Peyer's patch (tissue), 4 donors: ENCODE measurements around the gene ARF1. TPM values are rescaled to one million over a fixed set of nuclear protein-coding genes. Genes with fewer than 3 reads are reported as not detected.
"Not testable (repeated sequence)": the region's sequence is repeated elsewhere in the genome, so short reads cannot be mapped to it uniquely, and the experiment has no call there.

Source experiments
- DNase-seq, 3 donors: peaks; one replicate each; pipeline ENCODE4 v3.0.0-alpha.2; 2017 to 2019
- H3K27ac ChIP-seq, 4 donors: fragments of 200-600 bp; sonication (generic); one replicate each; pipeline ENCODE4 v1.5.1; 2016 to 2019
- H3K27me3 ChIP-seq, 2 donors: fragments of 200-600 bp; sonication (generic); one replicate each; pipeline ENCODE4 v1.5.1; 2019
- H3K36me3 ChIP-seq, 3 donors: fragments of 200-600 bp; sonication (generic); one replicate each; pipeline ENCODE4 v1.5.1; 2016 to 2019
- H3K4me1 ChIP-seq, 4 donors: fragments of 200-600 bp; sonication (generic); one replicate each; pipeline ENCODE4 v1.5.1; 2016 to 2019
- H3K4me3 ChIP-seq, 4 donors: fragments of 200-600 bp; sonication (generic); 1 replicate in 3 of 4; 2 replicates in 1 of 4; pipeline ENCODE4 v1.5.1; 2016 to 2019; ENCODE audit warnings: mild to moderate bottlenecking in 1 of 4
- H3K9me3 ChIP-seq, 4 donors: fragments of 200-600 bp; sonication (generic); one replicate each; pipeline ENCODE4 v1.5.1; 2016 to 2019; ENCODE audit warnings: mild to moderate bottlenecking in 1 of 4
- POLR2A ChIP-seq, 2 donors: fragments of 450-650 bp; IDR thresholded peaks; one replicate each; pipeline ENCODE4 v1.5.1; 2017; ENCODE audit warnings: antibody characterized with exemption in 2 of 2, mild to moderate bottlenecking in 2 of 2, moderate library complexity in 2 of 2
- total RNA-seq, 4 donors: library from RNA; depleted of rRNA; stranded (reverse); fragments of >200 nt; gene quantifications; one replicate each; pipeline ENCODE4 v1.1.0, GENCODE V29; 2016
- TF ChIP-seq, protein P1 (sequence below), 6 experiments: fragments of 450-650 bp in 4 of 6; fragments of 200-600 bp in 2 of 6; sonication (generic) in 1 of 6; IDR thresholded peaks; one replicate each; pipeline ENCODE4 v1.5.1; 2017 to 2019; ENCODE audit warnings: antibody characterized with exemption in 6 of 6, mild to moderate bottlenecking in 3 of 6, moderate library complexity in 1 of 6

ARF1 gene
- total RNA-seq, 4 donors from 2014 or later, result 243 to 434 (median 392) TPM

DNA sequence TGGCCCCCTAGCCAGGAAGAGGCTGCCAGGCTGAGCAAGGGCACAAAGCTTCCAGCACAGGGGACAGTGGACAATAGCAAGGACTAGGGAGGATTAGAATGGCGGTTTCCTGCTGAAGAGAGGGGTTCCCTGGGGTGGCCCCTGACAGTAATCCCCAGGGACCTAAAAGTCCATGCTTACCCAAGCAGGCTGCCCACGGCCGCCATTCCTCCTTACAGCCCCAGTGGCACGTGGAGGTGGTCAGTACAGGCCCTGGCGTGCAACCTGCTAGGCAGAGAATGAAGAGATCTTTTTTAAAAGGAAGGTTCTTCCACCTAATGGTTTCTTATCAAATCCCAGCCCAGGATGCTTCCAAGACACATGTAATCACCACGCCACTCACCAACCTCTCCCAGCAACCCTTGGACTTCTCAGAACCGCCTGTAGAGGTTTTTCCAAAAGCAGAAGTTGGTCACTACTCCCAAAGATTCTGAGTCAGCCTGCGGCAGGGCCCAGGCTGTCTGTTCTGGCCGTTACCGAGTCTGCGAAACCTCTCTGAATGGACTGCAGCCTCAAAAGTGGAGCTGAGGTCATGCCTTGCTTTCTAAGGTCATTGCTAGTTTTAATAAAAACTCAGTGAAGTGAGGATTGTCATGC, 25.7 kb downstream of the ARF1 start:
- peak in 1 of 3 donors; percentile 1 for DNase-seq
- Histone ChIP-seq H3K27me3 (no peaks in the 10 kb centered on the region), H3K36me3 (peaks cover 0 to 22% (median 0%) of the 10 kb centered on the region in 3 donors), H3K9me3 (no peaks in the 10 kb centered on the region), H3K4me3 (peak overlapping the region; percentile 87 to 96 (median 94)), H3K4me1 (peaks cover 0 to 33% (median 13%) of the 10 kb centered on the region in 4 donors), H3K27ac (peak overlapping the region; percentile 91 to 97 (median 92))
- no peak for TF ChIP-seq POLR2A (IDR thresholded peaks at IDR 0.05)
- TF ChIP-seq, protein P1, sequence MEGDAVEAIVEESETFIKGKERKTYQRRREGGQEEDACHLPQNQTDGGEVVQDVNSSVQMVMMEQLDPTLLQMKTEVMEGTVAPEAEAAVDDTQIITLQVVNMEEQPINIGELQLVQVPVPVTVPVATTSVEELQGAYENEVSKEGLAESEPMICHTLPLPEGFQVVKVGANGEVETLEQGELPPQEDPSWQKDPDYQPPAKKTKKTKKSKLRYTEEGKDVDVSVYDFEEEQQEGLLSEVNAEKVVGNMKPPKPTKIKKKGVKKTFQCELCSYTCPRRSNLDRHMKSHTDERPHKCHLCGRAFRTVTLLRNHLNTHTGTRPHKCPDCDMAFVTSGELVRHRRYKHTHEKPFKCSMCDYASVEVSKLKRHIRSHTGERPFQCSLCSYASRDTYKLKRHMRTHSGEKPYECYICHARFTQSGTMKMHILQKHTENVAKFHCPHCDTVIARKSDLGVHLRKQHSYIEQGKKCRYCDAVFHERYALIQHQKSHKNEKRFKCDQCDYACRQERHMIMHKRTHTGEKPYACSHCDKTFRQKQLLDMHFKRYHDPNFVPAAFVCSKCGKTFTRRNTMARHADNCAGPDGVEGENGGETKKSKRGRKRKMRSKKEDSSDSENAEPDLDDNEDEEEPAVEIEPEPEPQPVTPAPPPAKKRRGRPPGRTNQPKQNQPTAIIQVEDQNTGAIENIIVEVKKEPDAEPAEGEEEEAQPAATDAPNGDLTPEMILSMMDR (IDR thresholded peaks at IDR 0.05), result no peak

GRCh38 chr1:228108742-228109072, 26.2 kb downstream of the ARF1 start:
- H3K4me3 ChIP-seq, result peak overlapping the region; percentile 87 to 96 (median 94)
- DNase-seq, result peak in 1 of 3 donors; percentile 13
- H3K27me3 ChIP-seq, result no peaks in the 10 kb centered on the region
- TF ChIP-seq POLR2A (IDR thresholded peaks at IDR 0.05), result no peak
- TF ChIP-seq, protein P1 (IDR thresholded peaks at IDR 0.05), result no peak
- peaks cover 0 to 30% (median 12%) of the 10 kb centered on the region in 4 donors for H3K4me1 ChIP-seq
- no peaks in the 10 kb centered on the region for H3K9me3 ChIP-seq
- H3K36me3 ChIP-seq, result peaks cover 0 to 22% (median 0%) of the 10 kb centered on the region in 3 donors
- peak overlapping the region; percentile 91 to 97 (median 92) for H3K27ac ChIP-seq

GRCh38 chr1:228109073-228109961, 26.8 kb downstream of the ARF1 start, which contains the start of gene MRPL55:
Gene MRPL55 (minus strand): TSS chr1:228109299. CDS start chr1:228108260, 1,039 bp downstream.
- Histone ChIP-seq H3K27ac (peak within 1 kb of the TSS; percentile 91 to 97 (median 92)), H3K4me3 (peak within 1 kb of the TSS; percentile 87 to 96 (median 94)), H3K4me1 (peaks cover 0 to 24% (median 11%) of the 10 kb centered on the region in 4 donors), H3K9me3 (no peaks in the 10 kb centered on the region), H3K36me3 (peaks cover 0 to 22% (median 0%) of the 10 kb centered on the region in 3 donors), H3K27me3 (no peaks in the 10 kb centered on the region)
- DNase-seq, result peak; percentile 99 to 100 (median 99)
- peak; percentile 96 for TF ChIP-seq POLR2A (IDR thresholded peaks at IDR 0.05)
- TF ChIP-seq, protein P1 (IDR thresholded peaks at IDR 0.05), result no peak

DNA sequence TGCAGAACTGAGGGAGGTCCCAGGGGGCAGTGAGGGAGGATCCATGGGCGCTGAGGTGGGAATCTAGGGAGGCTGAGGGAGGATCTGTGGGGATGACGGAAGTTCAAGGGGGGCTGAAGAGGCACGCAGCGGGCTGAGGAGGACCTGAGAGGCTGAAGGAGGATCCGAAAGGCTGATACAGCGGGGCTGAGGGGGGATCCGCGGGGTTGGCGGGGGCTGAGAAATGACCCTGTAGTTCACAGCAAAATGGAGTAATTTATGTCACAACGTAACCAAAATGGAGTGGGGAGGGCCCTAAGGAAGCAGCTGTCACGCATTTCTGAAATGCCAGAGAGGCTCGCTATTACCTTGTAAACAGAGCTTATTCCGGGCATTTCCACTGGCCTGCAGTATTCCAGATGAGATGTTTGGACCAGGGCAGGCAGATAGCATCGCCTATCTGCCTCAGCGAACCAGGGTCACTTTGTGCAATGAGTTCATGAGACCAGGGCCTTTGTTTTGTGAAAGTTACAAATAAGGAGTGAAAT, 27.5 kb downstream of the ARF1 start:
- H3K36me3 ChIP-seq, result peaks cover 0 to 22% (median 0%) of the 10 kb centered on the region in 3 donors
- TF ChIP-seq POLR2A (IDR thresholded peaks at IDR 0.05), result no peak
- TF ChIP-seq, protein P1 (IDR thresholded peaks at IDR 0.05), result no peak
- peak overlapping the region; percentile 87 to 96 (median 94) for H3K4me3 ChIP-seq
- peak overlapping the region; percentile 91 to 97 (median 92) for H3K27ac ChIP-seq
- H3K27me3 ChIP-seq, result no peaks in the 10 kb centered on the region
- no peak for DNase-seq
- peaks cover 0 to 24% (median 11%) of the 10 kb centered on the region in 4 donors for H3K4me1 ChIP-seq
- H3K9me3 ChIP-seq, result no peaks in the 10 kb centered on the region

DNA sequence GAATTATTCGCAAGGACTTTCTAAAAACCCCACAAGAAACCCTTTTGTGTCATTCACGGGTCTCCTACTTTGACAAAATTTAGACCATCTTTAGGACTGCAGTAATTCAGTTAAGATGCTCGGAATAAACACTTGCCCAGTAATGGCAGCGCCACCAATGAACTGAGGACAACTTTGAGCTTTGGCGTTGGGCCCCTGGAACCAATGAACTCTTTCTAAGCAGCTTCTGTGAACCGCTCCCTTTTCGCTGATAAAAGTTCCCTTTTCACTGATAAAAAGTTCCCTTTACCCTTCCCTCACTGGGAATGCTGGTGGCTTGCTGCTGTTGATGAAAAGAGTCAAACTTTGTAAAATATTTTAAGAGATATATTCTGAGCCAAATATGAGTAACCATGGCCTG, 28.0 kb downstream of the ARF1 start:
- peak in 1 of 3 donors; percentile 6 for DNase-seq
- H3K4me3 ChIP-seq, result no peak overlapping the region

GRCh38 chr1:228111315-228111714, 28.8 kb downstream of the ARF1 start:
- H3K27ac ChIP-seq, H3K9me3 ChIP-seq, H3K27me3 ChIP-seq, H3K4me3 ChIP-seq: not testable (repeated sequence)
- DNase-seq, result peak in 1 of 3 donors; percentile 15
- Histone ChIP-seq H3K36me3 (peaks cover 0 to 14% (median 0%) of the 10 kb centered on the region in 3 donors), H3K4me1 (peaks cover 0 to 24% (median 11%) of the 10 kb centered on the region in 4 donors)

More for the DNA sequence above, 28.0 kb downstream of the ARF1 start:
- Histone ChIP-seq H3K9me3 (no peaks in the 10 kb centered on the region), H3K36me3 (peaks cover 0 to 21% (median 0%) of the 10 kb centered on the region in 3 donors), H3K4me1 (peaks cover 0 to 24% (median 11%) of the 10 kb centered on the region in 4 donors), H3K27me3 (no peaks in the 10 kb centered on the region), H3K27ac (no peak overlapping the region)
- no peak for TF ChIP-seq POLR2A (IDR thresholded peaks at IDR 0.05)
- TF ChIP-seq, protein P1 (IDR thresholded peaks at IDR 0.05), result no peak
